Eye (tissue), 1 donor: Measurements from ENCODE around the gene CBLIF.
"Not testable (repeated sequence)": the region's sequence is repeated elsewhere in the genome, so short reads cannot be mapped to it uniquely, and the experiment has no call there.

Experiments
- DNase-seq: peaks from one replicate; pipeline ENCODE4 v3.0.0-alpha.2; 2015

The CBLIF gene

GRCh38 chr11:59791639-59792038, 53.7 kb downstream of the CBLIF start:
- no peak for DNase-seq

- no peak for DNase-seq
Measured at GRCh38 chr11:59787816-59788215, 57.5 kb downstream of the CBLIF start.

GRCh38 chr11:59787255-59787588, 58.1 kb downstream of the CBLIF start:
- no peak for DNase-seq

GRCh38 chr11:59785818-59786217, 59.5 kb downstream of the CBLIF start:
- DNase-seq: no peak

DNA sequence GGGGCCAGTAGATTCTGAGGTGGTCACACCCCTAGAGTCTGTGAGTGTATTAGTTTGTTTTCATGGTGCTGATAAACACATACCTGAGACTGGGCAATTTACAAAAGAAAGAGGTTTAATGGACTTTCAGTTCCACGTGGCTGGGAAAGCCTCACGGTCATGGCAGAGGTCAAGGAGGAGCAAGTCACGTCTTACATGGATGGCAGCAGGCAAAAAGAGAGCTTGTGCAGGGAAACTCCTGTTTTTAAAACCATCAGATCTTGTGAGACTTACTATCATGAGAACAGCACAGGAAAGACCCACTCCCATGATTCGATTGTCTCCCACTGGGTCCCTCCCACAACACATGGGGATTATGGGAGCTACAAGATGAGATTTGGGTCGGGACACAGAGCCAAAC, 60.9 kb downstream of the CBLIF start:
- DNase-seq: not testable (repeated sequence)

DNA sequence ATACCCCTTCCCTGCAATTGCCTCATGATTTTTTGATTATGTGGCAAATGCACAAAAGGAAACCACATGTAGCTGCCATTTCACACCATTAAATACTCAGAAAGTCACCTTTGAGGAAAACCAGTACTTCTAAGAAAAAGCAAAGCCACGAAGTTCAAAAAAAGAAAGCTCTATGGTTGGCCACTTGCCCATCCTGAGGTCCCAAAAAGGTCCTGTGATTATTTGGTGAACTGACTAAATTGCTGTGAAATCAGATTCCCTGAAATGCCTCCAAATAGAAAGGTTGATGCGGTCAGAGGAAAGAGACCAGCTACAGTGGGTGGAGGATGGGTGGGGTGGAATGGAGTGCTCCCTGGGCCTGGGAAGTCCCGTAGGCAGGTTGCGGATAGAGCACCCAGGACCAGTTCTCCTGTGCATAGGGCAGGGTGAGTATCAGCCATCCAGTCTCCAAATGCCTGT, 61.6 kb downstream of the CBLIF start:
- DNase-seq: no peak

DNA sequence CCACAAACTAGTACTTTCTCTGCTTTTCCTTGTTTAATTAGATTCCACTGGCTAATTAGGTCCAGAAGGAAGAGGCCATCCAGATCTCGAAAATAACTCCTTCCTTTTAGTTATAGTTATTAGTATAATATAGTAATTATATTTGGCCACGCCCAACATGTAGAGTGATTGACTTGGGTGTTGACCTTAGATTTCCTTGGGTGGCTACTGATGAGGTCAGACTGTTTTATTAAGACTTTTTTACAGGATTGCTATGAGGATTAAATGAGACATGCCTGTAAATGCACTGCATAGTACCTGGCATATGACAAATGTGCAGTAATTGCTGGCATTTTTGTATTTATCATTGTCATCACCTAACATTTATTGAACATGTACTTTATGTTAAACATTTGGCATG, 63.2 kb downstream of the CBLIF start:
- DNase-seq: no peak

DNA sequence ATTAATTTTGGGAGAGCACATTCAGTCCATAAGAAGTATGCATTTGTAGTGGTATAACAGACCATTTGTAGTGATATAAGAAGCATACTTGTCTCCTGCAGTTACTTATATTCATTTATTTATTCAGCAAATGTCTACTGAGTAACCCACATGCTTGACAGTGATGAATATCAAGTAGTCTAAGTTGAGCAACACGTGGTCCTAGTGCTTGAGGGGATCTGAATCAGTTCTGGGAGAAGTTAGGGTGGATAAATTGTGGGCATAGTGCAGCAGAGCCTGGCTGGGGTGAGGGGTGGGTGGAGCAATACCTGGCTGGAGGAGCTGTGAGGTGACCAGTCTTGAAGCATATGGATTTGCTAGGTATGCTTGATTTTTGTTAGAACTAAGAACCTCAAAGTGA, 65.8 kb downstream of the CBLIF start:
- no peak for DNase-seq
